Activated CD8-positive, alpha-beta T cell treated with anti-CD3 and anti-CD28 coated beads for 36 hours (primary cell): Measurements from ENCODE around the gene ACADVL. TPM values are rescaled to one million over a fixed set of nuclear protein-coding genes. Genes with fewer than 3 reads are reported as not detected.

Source experiments
- ATAC-seq: fragments of 200-7000 bp; cut with Tn5 transposase; one replicate; pipeline ENCODE4 v1.10.0; 2021; ENCODE audit warnings: mild to moderate bottlenecking, moderate library complexity
- CTCF ChIA-PET: fragments of 350-600 bp; sonication (Branson Sonifier 250); formaldehyde crosslinking; loops from one replicate; lab custom pipeline; 2021; ENCODE audit warnings: antibody characterized with exemption; lab: Charles Lee
- POLR2A ChIA-PET: fragments of 350-600 bp; sonication (Branson Sonifier 250); formaldehyde crosslinking; loops from one replicate; lab custom pipeline; 2021; ENCODE audit warnings: antibody characterized with exemption; lab: Charles Lee
- DNase-seq: peaks from one replicate; pipeline ENCODE4 v3.0.0-alpha.2; 2020
- H3K27ac Mint-ChIP-seq: one replicate; pipeline ENCODE4 v1.8.0; 2021; ENCODE audit warnings: mild to moderate bottlenecking, mixed read lengths
- H3K27me3 Mint-ChIP-seq: one replicate; pipeline ENCODE4 v1.8.0; 2021; ENCODE audit warnings: mixed read lengths
- H3K36me3 Mint-ChIP-seq: one replicate; pipeline ENCODE4 v1.8.0; 2021; ENCODE audit warnings: low read depth, mixed read lengths
- H3K4me1 Mint-ChIP-seq: one replicate; pipeline ENCODE4 v1.8.0; 2021; ENCODE audit warnings: low read depth, mixed read lengths
- H3K4me3 Mint-ChIP-seq: one replicate; pipeline ENCODE4 v1.8.0; 2021; ENCODE audit warnings: mild to moderate bottlenecking, moderate library complexity, mixed read lengths
- H3K9me3 Mint-ChIP-seq: one replicate; pipeline ENCODE4 v1.8.0; 2021; ENCODE audit warnings: mixed read lengths
- intact Hi-C: fragments of 100-400 bp; cut with micrococcal nuclease; formaldehyde crosslinking; loops from one replicate; pipeline ENCODE4 v1.10.0; 2022
- total RNA-seq, 2 experiments: library from RNA; stranded (reverse); gene quantifications; one replicate each; pipeline ENCODE4 v1.2.3, GENCODE V29; 2021
- TF ChIP-seq, protein P1 (sequence below): fragments of 200-600 bp; IDR thresholded peaks from one replicate; pipeline ENCODE4 v1.8.0; 2022; ENCODE audit warnings: antibody characterized with exemption, mild to moderate bottlenecking

Gene ACADVL
- total RNA-seq, 2 experiments from 2014 or later = 288 to 291 TPM

DNA sequence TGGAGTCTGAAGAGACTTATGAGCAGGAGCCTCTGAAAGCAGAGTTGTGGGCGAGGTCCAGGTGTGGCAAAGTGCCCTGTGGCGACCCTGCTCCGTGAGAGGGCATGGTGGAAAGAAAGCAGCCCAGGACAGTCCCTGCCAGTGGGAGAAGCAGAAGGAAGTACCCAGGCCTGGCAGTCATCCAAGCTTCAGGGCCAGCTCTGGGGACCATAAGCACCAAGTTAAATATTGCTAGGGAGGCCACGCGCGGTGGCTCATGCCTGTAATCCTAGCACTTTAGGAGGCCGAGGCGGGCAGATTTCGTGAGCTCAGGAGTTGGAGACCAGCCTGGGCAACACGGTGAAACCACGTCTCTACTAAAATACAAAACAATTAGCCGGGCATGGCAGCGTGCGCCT is 35.6 kb upstream of the ACADVL start:
- ATAC-seq (no peak), DNase-seq (no peak)
- POLR2A ChIA-PET = no interaction called here
- no peak overlapping the region for H3K4me3 Mint-ChIP-seq
- H3K36me3 Mint-ChIP-seq = no peaks in the 10 kb centered on the region
- TF ChIP-seq, protein P1, sequence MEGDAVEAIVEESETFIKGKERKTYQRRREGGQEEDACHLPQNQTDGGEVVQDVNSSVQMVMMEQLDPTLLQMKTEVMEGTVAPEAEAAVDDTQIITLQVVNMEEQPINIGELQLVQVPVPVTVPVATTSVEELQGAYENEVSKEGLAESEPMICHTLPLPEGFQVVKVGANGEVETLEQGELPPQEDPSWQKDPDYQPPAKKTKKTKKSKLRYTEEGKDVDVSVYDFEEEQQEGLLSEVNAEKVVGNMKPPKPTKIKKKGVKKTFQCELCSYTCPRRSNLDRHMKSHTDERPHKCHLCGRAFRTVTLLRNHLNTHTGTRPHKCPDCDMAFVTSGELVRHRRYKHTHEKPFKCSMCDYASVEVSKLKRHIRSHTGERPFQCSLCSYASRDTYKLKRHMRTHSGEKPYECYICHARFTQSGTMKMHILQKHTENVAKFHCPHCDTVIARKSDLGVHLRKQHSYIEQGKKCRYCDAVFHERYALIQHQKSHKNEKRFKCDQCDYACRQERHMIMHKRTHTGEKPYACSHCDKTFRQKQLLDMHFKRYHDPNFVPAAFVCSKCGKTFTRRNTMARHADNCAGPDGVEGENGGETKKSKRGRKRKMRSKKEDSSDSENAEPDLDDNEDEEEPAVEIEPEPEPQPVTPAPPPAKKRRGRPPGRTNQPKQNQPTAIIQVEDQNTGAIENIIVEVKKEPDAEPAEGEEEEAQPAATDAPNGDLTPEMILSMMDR = no peak
- intact Hi-C loops = no loop called here
- H3K27ac Mint-ChIP-seq = no peak overlapping the region
- no peaks in the 10 kb centered on the region for H3K4me1 Mint-ChIP-seq
- no peaks in the 10 kb centered on the region for H3K27me3 Mint-ChIP-seq
- H3K9me3 Mint-ChIP-seq = no peaks in the 10 kb centered on the region
- CTCF ChIA-PET = interaction anchor here (1.0 kb wide), 2 partner anchors 48 to 136 kb away, joined by 3 to 4 read pairs; no protein-coding TSS in a partner anchor

DNA sequence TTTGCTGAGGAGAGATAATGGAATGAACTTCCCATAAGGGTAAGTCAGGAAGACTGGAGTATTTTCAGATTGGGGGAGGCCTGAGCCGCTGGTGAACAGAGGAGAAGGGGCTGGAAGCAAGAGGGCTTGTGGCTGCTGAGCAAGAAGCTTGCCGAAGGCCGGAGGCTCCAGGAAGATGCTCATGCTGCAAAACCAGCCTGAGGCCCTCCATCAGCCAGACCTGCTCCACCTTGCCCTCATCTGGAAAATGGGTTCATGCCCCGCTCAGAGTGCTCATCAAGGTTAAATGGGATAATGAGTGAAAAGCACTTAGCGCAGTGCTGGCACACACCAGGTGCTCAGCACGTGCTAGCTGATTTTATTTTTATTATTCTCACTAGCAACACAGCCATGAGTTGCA is 35.1 kb upstream of the ACADVL start:
- ATAC-seq = no peak

DNA sequence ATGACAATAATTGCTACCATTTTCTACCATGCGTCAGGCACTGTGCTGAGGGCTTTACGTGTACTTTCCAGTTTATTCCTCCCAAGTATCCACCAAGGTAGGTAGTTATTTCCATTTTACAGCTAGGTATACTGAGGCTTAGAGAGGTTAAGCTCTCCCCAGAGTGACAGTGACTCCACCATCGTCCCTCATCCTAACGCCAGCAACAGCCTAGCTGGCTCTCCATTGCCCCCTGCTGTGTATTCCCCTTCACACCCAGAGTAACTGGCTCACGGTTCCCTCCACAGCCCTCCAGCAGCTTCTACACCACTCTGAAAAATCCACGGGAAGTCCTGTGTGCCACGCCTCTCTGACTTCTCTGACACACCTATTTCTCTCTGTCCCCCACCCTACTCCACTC is 33.5 kb upstream of the ACADVL start:
- no peaks in the 10 kb centered on the region for H3K4me1 Mint-ChIP-seq
- ChIA-PET POLR2A (interaction anchor here (0.5 kb wide), 1 partner anchor 22 kb away, joined by 4 read pairs; no protein-coding TSS in a partner anchor), CTCF (interaction anchor here (0.7 to 1.7 kb wide), 6 partner anchors 9 to 141 kb away, joined by 3 to 9 read pairs (median 4); no protein-coding TSS in a partner anchor)
- peak; percentile 36 for DNase-seq
- no peak overlapping the region for H3K27ac Mint-ChIP-seq
- TF ChIP-seq, protein P1 = no peak
- H3K9me3 Mint-ChIP-seq = no peaks in the 10 kb centered on the region
- no peaks in the 10 kb centered on the region for H3K27me3 Mint-ChIP-seq
- no peak overlapping the region for H3K4me3 Mint-ChIP-seq
- intact Hi-C loops = no loop called here
- H3K36me3 Mint-ChIP-seq = no peaks in the 10 kb centered on the region
- peak; percentile 69 for ATAC-seq

More for the DNA sequence above, 35.1 kb upstream of the ACADVL start:
- Mint-ChIP-seq H3K4me3 (no peak overlapping the region), H3K36me3 (no peaks in the 10 kb centered on the region), H3K9me3 (no peaks in the 10 kb centered on the region), H3K27me3 (no peaks in the 10 kb centered on the region), H3K27ac (no peak overlapping the region), H3K4me1 (no peaks in the 10 kb centered on the region)
- DNase-seq = no peak
- ChIA-PET CTCF (interaction anchor here (0.8 to 1.1 kb wide), 4 partner anchors 49 to 137 kb away, joined by 3 to 4 read pairs (median 3); no protein-coding TSS in a partner anchor), POLR2A (no interaction called here)
- TF ChIP-seq, protein P1 = no peak
- intact Hi-C loops = no loop called here

DNA sequence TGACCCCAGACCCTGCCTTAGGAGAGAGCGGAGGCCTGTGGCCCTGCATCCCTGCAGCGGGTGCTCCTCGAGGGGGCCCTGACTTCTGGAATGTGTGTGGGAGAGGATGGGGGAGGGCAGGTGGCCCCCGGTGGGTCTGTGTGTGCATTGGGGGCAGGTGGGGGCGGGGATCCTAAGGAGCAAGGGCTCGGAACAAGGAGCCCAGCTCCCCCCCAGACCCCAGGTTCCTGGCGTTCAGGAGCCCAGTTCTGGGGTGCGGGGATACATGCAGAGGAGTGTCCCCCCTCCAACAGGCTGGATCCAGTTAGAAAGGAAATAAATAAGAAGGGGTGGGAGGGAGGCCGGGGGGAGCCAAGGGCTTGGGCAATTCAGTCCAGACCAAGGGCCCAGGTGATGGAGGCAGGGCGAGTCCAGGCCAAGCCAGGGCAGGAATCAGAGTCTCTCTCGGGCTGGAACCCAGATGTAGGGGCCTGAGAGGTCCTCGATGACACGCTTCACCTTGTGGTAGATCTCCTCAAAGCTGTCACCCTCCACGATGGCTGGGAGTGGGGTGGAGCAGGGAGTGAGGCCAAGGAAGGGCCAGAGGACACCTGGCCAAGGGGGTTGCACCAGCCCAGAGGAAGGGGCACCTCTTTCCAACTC is 29.3 kb upstream of the ACADVL start:
- intact Hi-C loops = no loop called here
- H3K27ac Mint-ChIP-seq = no peak overlapping the region
- TF ChIP-seq, protein P1 = no peak
- CTCF ChIA-PET = interaction anchor here (1.0 kb wide), 1 partner anchor 145 kb away, joined by 5 read pairs; no protein-coding TSS in a partner anchor
- DNase-seq (no peak), ATAC-seq (no peak)
- H3K36me3 Mint-ChIP-seq = no peaks in the 10 kb centered on the region
- no peaks in the 10 kb centered on the region for H3K9me3 Mint-ChIP-seq
- no peaks in the 10 kb centered on the region for H3K27me3 Mint-ChIP-seq
- H3K4me1 Mint-ChIP-seq = no peaks in the 10 kb centered on the region
- POLR2A ChIA-PET = no interaction called here
- H3K4me3 Mint-ChIP-seq = no peak overlapping the region

DNA sequence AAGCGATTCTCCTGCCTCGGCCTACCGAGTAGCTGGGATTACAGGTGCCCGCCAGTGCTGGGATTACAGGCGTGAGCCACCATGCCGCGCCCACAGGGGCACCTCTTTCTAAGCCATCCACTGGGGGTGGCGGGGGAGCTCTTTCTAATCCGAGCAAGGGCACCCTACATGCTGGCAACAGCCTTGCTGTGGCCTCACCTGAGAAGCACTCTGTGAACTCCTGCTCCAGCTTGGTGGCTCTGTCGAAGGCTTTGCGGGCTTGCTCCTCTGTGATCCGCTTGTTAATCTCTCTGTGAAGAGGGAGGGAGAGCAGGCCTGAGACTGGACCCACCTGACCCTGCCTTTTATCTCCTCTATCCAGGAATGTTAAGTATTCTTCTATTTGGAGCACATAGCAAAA is 28.7 kb upstream of the ACADVL start:
- TF ChIP-seq, protein P1 = no peak
- Mint-ChIP-seq H3K36me3 (no peaks in the 10 kb centered on the region), H3K4me3 (no peak overlapping the region), H3K27ac (no peak overlapping the region), H3K4me1 (no peaks in the 10 kb centered on the region), H3K27me3 (no peaks in the 10 kb centered on the region), H3K9me3 (no peaks in the 10 kb centered on the region)
- ATAC-seq (no peak), DNase-seq (no peak)
- ChIA-PET POLR2A (no interaction called here), CTCF (interaction anchor here (1.0 kb wide), 1 partner anchor 145 kb away, joined by 5 read pairs; no protein-coding TSS in a partner anchor)
- intact Hi-C loops = no loop called here
